IgD-negative memory B cell (primary cell): Measurements from ENCODE around the gene NRXN2. TPM values are rescaled to one million over a fixed set of nuclear protein-coding genes. Genes with fewer than 3 reads are reported as not detected.

Experiments
- H3K27ac Mint-ChIP-seq, 3 donors: one replicate each; pipeline ENCODE4 v1.8.0; 2020 to 2022; ENCODE audit warnings: mild to moderate bottlenecking in 3 of 3, mixed read lengths in 3 of 3, moderate library complexity in 1 of 3
- H3K27me3 Mint-ChIP-seq: one replicate; pipeline ENCODE4 v1.8.0; 2021; ENCODE audit warnings: mixed read lengths
- H3K36me3 Mint-ChIP-seq: one replicate; pipeline ENCODE4 v1.8.0; 2020; ENCODE audit warnings: mild to moderate bottlenecking, mixed read lengths
- H3K4me1 Mint-ChIP-seq, 3 donors: one replicate each; pipeline ENCODE4 v1.8.0; 2020 to 2022; ENCODE audit warnings: mixed read lengths in 3 of 3, mild to moderate bottlenecking in 1 of 3
- H3K4me3 Mint-ChIP-seq, 4 donors: one replicate each; pipeline ENCODE4 v1.8.0; 2020 to 2022; ENCODE audit warnings: mild to moderate bottlenecking in 4 of 4, mixed read lengths in 4 of 4, moderate library complexity in 3 of 4
- H3K9me3 Mint-ChIP-seq, 3 donors: one replicate each; pipeline ENCODE4 v1.8.0; 2020 to 2021; ENCODE audit warnings: mixed read lengths in 3 of 3, mild to moderate bottlenecking in 1 of 3
- polyA plus RNA-seq: library from polyadenylated mRNA; unstranded; fragments of 300-500 nt; fragmentation: Illumina TruSeq; gene quantifications from one replicate; pipeline ENCODE4 v1.2.3, GENCODE V29; 2021

Gene NRXN2
- polyA plus RNA-seq, 1 donor from 2014 or later = not detected

GRCh38 chr11:64763526-64764039, 40.6 kb upstream of the NRXN2 start:
- Mint-ChIP-seq H3K4me1 (peaks cover 45 to 60% (median 48%) of the 10 kb centered on the region in 3 donors), H3K4me3 (peak overlapping the region; percentile 68 to 93 (median 90)), H3K27me3 (peaks cover 3% of the 10 kb centered on the region), H3K36me3 (peaks cover 11% of the 10 kb centered on the region), H3K9me3 (no peaks in the 10 kb centered on the region), H3K27ac (peak overlapping the region; percentile 95 to 99 (median 99))

GRCh38 chr11:64762674-64763525, 39.9 kb upstream of the NRXN2 start:
- H3K4me1 Mint-ChIP-seq = peaks cover 44 to 54% (median 44%) of the 10 kb centered on the region in 3 donors
- peak overlapping the region; percentile 95 to 99 (median 99) for H3K27ac Mint-ChIP-seq
- no peaks in the 10 kb centered on the region for H3K9me3 Mint-ChIP-seq
- peak overlapping the region; percentile 62 to 91 (median 76) for H3K4me3 Mint-ChIP-seq
- peaks cover 11% of the 10 kb centered on the region for H3K36me3 Mint-ChIP-seq
- peaks cover 3% of the 10 kb centered on the region for H3K27me3 Mint-ChIP-seq

GRCh38 chr11:64762277-64762673, 39.3 kb upstream of the NRXN2 start:
- H3K36me3 Mint-ChIP-seq = peaks cover 8% of the 10 kb centered on the region
- H3K4me1 Mint-ChIP-seq = peaks cover 39 to 51% (median 40%) of the 10 kb centered on the region in 3 donors
- peak overlapping the region; percentile 95 to 99 (median 99) for H3K27ac Mint-ChIP-seq
- H3K9me3 Mint-ChIP-seq = no peaks in the 10 kb centered on the region
- peak overlapping the region; percentile 55 to 91 (median 75) for H3K4me3 Mint-ChIP-seq
- peaks cover 3% of the 10 kb centered on the region for H3K27me3 Mint-ChIP-seq

GRCh38 chr11:64760759-64761420, 37.9 kb upstream of the NRXN2 start:
- Mint-ChIP-seq H3K27ac (peak overlapping the region; percentile 95 to 99 (median 98)), H3K9me3 (no peaks in the 10 kb centered on the region), H3K36me3 (peaks cover 8% of the 10 kb centered on the region), H3K4me3 (peak overlapping the region; percentile 41 to 91 (median 60)), H3K27me3 (peaks cover 3% of the 10 kb centered on the region), H3K4me1 (peaks cover 39 to 52% (median 40%) of the 10 kb centered on the region in 3 donors)

GRCh38 chr11:64759722-64760719, 37.0 kb upstream of the NRXN2 start, which contains the start of gene PYGM:
Gene PYGM, minus strand, starts transcription at chr11:64759974. Its CDS starts 76 bp downstream, at chr11:64759898.
- H3K27ac Mint-ChIP-seq = peak within 1 kb of the TSS; percentile 95 to 99 (median 98)
- no peaks in the 10 kb centered on the region for H3K9me3 Mint-ChIP-seq
- H3K4me3 Mint-ChIP-seq = peak within 1 kb of the TSS; percentile 41 to 76 (median 50)
- H3K36me3 Mint-ChIP-seq = peaks cover 8% of the 10 kb centered on the region
- H3K27me3 Mint-ChIP-seq = peaks cover 3% of the 10 kb centered on the region
- H3K4me1 Mint-ChIP-seq = peaks cover 33 to 49% (median 33%) of the 10 kb centered on the region in 3 donors

- H3K4me3 Mint-ChIP-seq = peak overlapping the region in 1 of 4 donors; percentile 57
- peaks cover 3% of the 10 kb centered on the region for H3K27me3 Mint-ChIP-seq
- peaks cover 25 to 41% (median 25%) of the 10 kb centered on the region in 3 donors for H3K4me1 Mint-ChIP-seq
- H3K36me3 Mint-ChIP-seq = peaks cover 4% of the 10 kb centered on the region
- no peaks in the 10 kb centered on the region for H3K9me3 Mint-ChIP-seq
- peak overlapping the region; percentile 16 to 99 (median 71) for H3K27ac Mint-ChIP-seq
Observed at GRCh38 chr11:64759131-64759721, 36.2 kb upstream of the NRXN2 start.

GRCh38 chr11:64758330-64759079, 35.5 kb upstream of the NRXN2 start:
- Mint-ChIP-seq H3K4me3 (peak overlapping the region in 1 of 4 donors; percentile 17), H3K27ac (peak overlapping the region; percentile 23 to 99 (median 71)), H3K27me3 (peaks cover 3% of the 10 kb centered on the region), H3K4me1 (peaks cover 20 to 35% (median 21%) of the 10 kb centered on the region in 3 donors), H3K9me3 (no peaks in the 10 kb centered on the region), H3K36me3 (peaks cover 5% of the 10 kb centered on the region)

- peaks cover 3% of the 10 kb centered on the region for H3K27me3 Mint-ChIP-seq
- peaks cover 2% of the 10 kb centered on the region for H3K36me3 Mint-ChIP-seq
- H3K27ac Mint-ChIP-seq = peak overlapping the region in 2 of 3 donors; percentile 63 to 72
- H3K4me1 Mint-ChIP-seq = peaks cover 14 to 30% (median 17%) of the 10 kb centered on the region in 3 donors
- no peaks in the 10 kb centered on the region for H3K9me3 Mint-ChIP-seq
- peak overlapping the region in 2 of 4 donors; percentile 55 to 60 for H3K4me3 Mint-ChIP-seq
Observed at GRCh38 chr11:64757549-64758329, 34.7 kb upstream of the NRXN2 start.

GRCh38 chr11:64755681-64756361, 32.8 kb upstream of the NRXN2 start:
- peaks cover 5% of the 10 kb centered on the region for H3K36me3 Mint-ChIP-seq
- peak overlapping the region in 1 of 3 donors; percentile 25 for H3K27ac Mint-ChIP-seq
- H3K27me3 Mint-ChIP-seq = no peaks in the 10 kb centered on the region
- H3K4me3 Mint-ChIP-seq = no peak overlapping the region
- H3K9me3 Mint-ChIP-seq = no peaks in the 10 kb centered on the region
- H3K4me1 Mint-ChIP-seq = peaks cover under 1 to 16% (median 9%) of the 10 kb centered on the region in 3 donors

GRCh38 chr11:64754919-64755662, 32.1 kb upstream of the NRXN2 start:
- H3K4me1 Mint-ChIP-seq = peaks cover 7 to 18% (median 8%) of the 10 kb centered on the region in 3 donors
- H3K27ac Mint-ChIP-seq = no peak overlapping the region
- no peaks in the 10 kb centered on the region for H3K27me3 Mint-ChIP-seq

GRCh38 chr11:64754124-64754918, 31.3 kb upstream of the NRXN2 start:
- Mint-ChIP-seq H3K4me3 (no peak overlapping the region), H3K9me3 (no peaks in the 10 kb centered on the region), H3K27ac (no peak overlapping the region), H3K36me3 (peaks cover 6% of the 10 kb centered on the region), H3K27me3 (no peaks in the 10 kb centered on the region), H3K4me1 (peaks cover 7 to 12% (median 10%) of the 10 kb centered on the region in 3 donors)

More at GRCh38 chr11:64754919-64755662, 32.1 kb upstream of the NRXN2 start:
- peaks cover 5% of the 10 kb centered on the region for H3K36me3 Mint-ChIP-seq
- no peaks in the 10 kb centered on the region for H3K9me3 Mint-ChIP-seq
- no peak overlapping the region for H3K4me3 Mint-ChIP-seq
